Stimulated activated CD8-positive, alpha-beta memory T cell treated with anti-CD3 and anti-CD28 coated beads, Interleukin-7, amount 100 ng/mL, for 48 hours (primary cell): ENCODE data around the gene THOP1.
"Not testable (repeated sequence)": the region's sequence is repeated elsewhere in the genome, so short reads cannot be mapped to it uniquely, and the experiment has no call there.

Experiments used
- DNase-seq, 2 donors: peaks; one replicate each; pipeline ENCODE4 v3.0.0-alpha.2; 2020; ENCODE audit warnings: low read depth in 1 of 2; ENCODE audit errors: extremely low read depth in 1 of 2

Gene THOP1

DNA sequence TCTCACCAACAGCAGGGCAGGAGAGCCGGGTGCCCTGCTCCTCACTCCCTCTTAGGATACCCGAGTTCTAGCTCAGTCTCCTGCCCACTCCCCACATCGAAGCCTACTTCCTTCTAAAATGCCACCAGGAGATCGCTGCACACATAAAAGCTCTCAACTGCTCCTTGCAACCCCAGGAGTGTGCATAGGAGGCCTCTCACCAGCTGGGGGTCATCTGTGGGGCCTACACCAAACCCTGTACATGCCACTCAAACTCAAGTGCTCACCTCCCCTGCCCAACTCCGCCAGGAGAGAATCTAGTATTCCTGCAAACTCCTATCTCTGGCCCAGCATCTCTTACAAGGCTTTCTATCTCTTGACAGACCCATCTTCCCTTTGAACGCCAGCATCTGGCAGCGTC, 5.0 kb upstream of the THOP1 start:
- no peak for DNase-seq

DNA sequence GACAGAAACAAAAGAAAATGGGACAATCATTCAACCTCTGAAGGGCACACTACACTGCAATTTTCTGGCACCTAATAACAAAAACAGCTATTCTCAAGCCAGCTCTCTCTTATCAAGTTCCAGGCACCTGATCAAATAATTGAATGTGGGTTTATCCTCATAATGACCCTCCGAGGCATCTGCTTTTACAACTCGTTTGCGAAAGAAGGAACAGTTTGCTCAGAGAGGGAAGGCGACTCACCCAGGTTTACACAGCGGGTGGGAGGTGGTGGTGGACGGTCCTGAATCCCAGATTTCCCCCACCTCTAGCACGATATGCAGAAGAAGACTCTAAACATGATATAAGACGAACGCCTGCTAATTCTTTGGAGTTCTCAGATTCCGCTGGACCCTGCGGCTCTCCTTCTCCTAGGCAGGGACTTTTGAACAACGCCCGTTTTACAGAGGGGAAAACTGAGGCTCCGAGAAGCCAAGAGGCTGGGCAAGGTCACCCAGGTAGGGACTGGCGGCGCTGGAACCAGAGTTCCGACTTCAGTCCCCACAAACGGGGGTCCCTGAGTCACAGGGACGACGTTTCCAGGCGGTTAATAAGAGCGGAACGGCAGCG, 2.9 kb upstream of the THOP1 start:
- no peak for DNase-seq

DNA sequence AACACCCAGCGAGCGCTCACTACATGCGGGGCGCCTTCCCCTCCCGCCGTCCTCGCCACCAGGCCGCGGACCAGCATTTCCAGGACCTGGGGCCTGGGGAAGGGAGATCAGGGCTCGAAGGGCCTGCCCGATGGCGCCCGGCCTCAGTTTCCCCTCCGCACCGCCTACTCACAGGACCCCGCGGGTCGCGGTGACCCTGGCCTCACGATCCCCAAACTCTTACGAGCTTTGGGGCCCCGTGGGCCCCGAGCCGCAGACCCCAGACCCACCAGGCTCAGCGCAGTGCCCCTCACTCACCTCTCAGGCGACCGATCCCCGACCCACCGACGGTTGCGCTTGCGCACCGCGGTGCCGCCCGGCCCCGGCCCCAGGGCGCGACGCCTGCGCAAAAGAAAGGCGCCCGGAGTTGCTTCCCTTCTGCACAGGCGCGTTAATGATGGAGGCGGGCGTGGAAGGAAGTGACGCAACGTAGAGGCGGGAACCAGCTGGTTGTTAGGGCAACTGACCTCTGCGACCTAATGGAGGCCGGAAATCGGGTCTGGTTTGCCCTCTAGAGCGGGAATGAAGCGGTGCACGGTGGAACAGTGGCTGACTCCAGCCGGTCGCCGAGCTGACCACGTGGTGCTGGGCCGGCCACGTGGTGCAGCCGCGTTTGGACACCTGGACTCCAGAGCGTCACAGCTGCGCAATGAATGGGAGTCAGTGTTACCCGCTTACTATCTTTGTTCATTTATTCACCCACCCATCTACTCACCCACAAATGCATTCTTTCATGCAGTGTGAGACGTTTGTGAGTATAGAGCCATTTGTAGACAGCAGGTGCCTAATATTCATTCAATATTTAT, 2.1 kb upstream of the THOP1 start, which contains the start of gene SGTA:
TSS of gene SGTA (minus strand) at position 338 of the 845 bp plus-strand sequence. CDS start 14,205 bp downstream, outside the sequence.
- peak; percentile 91 to 97 for DNase-seq

DNA sequence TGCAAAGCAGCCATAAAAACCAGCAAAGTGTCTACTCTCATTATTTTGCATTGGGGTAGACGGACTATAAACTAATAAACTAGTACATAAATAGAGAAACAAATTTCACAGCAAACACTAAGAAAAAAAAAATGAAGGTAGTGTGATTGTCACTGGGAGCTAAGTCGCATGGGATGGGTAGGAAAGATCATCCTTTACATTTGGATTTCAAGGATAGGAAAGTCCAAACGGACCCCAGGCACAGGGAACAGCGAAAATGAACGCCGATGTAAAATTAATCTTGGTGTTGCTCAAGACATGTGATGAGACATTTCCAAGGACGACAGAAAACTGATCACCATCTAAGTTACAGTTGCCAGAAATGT, 1.5 kb upstream of the THOP1 start:
- no peak for DNase-seq

DNA sequence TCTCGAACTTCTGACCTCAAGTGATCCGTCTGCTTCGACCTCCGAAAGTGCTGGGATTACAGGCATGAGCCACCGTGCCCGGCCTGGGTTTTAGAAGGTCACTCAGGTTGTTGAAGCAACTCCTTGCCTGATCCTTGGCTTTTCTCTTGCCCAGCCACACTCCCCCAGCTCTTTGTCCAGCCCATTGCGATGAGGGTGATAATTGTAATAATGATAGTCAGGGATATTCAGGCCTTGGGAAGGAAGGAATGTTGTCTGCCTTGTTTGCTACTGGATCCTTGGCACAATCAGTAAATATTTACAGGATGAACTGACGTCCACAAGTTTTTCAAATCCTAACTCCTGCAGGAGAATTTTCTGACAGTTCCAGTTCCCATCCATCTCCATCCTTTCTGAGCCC, 1.8 kb downstream of the THOP1 start:
- DNase-seq: no peak

DNA sequence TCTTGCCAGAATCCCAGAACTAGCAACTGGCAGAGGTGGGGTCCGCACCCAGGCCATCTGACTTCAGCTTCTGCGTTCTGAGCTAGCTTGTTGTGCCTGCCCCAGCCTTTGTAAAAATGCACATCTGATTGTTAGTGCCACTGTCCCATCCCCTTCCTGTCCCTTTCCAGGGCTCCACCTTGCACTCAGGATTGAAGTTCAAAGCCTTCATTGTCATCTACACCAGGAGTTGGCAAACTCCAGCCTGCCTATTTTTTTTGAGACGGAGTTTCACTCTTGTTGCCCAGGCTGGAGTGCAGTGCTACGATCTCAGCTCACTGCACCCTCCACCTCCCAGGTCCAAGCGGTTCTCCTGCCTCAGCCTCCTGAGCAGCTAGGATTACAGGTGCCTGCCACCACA, 2.9 kb downstream of the THOP1 start:
- no peak for DNase-seq

DNA sequence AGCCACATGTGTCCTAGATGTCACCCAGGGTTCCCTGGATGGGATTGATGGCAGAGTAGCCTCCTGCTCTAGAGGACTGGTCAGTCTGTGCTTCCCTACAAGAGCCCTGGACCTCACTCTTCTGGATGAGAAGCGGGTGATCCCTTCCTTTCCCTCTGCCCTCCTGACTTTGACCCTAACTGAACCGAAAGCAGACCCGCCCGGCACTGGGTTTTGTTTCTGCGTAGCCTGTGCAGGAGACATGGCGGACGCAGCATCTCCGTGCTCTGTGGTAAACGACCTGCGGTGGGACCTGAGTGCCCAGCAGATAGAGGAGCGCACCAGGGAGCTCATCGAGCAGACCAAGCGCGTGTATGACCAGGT, 4.9 kb downstream of the THOP1 start:
- DNase-seq: no peak

DNA sequence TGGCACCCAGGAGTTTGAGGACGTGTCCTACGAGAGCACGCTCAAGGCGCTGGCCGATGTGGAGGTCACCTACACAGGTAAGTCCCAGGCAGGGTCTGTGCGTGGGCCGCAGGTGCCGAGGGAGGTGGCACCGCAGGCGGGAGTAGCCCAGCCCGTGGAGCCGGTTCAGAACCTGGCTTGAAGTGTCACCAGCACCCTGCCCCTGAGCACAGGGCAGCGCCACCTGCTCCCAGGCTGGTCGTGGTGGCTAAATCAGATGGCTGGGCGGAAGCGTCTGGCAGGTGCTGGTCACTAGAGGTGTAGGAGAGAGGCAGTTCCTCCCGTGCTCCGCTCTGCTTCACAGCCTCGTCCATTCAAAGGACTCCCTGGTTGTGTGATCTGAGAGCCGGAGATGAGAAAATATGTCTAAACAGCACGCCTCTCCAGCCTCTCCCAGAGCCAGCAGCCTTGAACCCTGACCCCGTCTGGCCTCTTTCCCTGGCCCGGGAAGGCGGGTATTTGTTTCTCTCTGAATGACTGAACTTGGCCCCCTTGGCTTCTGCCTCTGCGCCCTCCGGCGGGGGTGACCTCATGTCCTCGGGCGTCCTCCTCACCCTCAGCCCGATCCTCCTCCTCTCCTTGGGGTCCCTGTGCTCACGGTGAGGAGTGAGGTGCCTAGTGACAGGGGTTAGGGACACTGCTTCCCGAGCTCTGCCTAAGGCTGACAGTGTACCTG, 5.4 kb downstream of the THOP1 start:
- no peak for DNase-seq

DNA sequence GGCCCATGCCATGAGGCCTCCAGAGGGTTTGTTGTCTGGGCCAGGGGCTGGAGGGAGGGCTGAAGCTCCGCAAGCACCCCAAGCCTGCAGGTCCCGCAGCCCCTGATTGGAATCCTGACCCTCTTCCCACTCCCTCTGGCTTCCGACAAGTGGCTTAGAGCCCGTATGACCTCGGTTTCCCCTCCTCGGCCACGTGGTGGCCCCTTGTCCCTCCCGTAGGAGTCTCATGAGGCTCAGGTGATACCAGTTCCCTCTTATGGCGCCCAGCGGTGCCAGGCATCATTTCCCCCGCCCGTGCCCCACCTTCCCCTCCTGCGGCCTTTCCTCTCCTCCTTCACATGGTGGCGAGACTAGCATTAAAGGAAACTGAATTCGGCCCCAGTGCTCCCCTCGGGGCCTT, 6.1 kb downstream of the THOP1 start:
- DNase-seq: no peak

DNA sequence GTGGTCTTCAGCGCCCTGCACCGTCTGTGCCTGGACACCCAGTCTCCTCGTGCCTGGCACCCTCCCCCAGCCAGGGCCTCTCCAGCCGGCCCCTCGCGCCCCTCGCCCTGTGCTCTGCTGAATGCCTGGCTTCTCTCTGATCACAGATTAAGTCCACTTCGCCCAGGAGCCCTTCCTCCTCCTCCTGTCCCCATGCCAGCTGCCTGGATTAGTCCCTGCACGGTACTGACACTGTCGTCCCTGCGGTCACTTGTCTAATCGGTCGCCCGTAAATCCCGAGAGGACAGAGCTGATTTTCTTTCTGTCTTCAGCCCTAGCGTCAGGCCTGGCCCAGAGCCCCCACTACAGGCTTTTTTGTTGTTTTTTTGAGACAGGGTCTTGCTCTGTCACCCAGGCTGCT, 6.6 kb downstream of the THOP1 start:
- DNase-seq: no peak

DNA sequence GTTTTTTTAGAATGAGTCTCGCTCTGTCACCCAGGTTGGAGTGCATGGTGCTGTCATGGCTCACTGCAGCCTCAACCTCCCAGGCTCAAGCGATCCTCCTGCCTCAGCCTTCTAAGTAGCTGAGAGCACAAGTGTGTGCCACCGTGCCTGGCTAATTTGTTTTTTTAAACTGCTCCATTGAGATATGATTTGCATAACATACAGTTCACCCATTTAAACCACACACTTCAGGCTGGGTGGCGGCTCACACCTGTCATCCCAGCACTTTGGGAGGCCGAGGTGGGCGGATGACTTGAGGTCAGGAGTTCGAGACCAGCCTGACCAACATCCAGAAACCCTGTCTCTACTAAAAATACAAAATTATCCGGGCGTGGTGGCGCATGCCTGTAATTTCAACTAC, 7.4 kb downstream of the THOP1 start:
- DNase-seq: not testable (repeated sequence)

DNA sequence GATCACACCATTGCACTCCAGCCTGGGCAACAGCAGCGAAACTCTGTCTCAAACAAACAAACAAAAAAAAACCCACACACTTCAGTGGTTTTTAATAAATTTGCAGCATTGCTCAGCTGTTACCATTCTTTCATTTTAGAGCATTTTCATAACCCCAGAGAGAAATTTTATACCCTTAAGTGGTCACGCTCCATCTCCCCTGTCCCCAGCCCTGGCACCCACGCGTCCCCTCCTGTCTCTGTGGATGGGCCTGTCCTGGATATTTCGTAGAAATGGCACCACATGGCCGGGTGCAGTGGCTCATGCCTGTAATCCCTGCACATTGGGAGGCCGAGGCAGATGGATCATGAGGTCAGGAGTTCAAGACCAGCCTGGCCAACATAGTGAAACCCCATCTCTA, 7.8 kb downstream of the THOP1 start:
- no peak for DNase-seq

DNA sequence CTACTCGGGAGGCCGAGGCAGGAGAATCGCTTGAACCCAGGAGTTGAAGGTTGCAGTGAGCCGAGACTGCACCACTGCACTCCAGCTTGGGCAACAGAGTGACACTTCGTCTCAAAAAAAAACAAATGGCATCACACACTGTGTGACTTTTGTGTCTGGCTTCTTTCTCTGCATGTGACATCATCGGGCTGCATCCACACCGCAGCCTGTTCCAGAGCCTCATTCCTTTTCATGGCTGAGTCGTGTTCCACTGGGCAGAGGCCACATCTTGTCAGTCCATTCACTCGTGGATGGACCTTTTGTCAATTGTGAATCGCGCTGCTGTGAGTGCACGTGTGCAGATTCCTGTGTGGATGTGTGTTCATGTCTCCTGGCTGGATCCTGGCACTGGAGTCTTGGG, 8.3 kb downstream of the THOP1 start:
- DNase-seq: no peak

DNA sequence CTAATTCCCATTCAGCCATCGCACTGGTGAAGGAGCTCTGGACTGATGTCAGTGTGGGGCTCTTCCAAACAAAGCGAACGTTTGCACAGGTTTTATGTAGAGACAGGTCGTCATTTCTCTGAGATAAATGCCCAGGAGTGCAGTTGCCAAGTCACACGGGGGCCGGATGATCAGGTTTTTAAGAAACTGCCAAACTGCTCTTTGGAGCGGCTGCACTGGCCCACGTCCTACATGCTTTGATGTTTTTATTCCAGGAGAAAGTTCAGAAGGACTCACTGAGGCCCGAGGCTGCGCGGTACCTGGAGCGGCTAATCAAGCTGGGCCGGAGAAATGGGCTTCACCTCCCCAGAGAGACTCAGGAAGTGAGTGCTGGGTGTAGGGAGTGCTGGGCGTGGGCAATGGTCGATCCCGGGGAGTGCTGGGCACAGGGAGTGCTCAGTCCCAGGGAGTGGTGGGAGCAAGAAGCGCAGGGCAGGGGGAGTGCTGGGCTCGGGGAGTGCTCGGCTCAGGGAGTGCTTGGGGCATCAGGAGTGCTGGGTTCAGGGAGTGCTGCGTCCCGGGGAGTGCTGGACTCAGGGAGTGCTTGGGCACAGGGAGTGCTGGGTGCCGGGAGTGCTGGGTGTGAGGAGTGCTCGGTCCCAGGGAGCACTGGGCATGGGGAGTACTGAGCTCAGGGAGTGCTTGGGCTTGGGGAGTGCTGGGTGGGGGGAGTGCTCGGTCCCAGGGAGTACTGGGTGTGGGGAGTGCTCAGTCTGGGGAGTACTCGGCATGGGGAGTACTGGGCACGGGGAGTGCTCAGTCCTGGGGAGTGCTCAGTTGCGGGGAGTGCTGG, 10.7 kb downstream of the THOP1 start:
- no peak for DNase-seq

DNA sequence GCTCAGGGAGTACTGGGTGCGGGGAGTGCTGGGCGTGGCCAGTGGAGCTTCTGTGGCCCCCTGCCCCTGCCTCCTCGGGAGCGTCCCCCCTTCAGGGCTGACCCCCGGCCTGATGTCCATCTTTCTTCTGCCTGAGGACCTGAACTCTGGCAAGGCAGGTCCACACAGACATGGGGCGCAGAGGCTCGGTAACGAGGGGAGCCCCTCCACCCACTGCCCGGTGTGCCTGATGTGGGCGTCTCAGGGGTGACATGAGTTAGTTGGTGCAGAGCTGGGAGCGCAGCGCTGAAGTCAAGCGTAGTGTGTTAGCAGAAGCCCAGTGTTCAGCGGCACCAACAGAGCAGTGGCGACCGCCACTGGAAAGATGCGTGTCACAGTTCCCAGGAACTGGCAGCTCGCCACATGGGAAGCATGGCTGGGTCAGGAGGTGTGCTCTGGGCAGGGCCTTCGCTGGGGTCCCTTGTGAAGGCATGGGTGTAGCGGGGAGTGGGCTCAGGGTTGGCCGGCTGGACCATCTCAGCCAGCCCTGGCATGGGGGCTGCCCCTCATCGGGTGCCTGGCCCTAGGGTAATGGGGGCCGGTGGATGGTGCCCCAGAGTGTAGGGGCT, 11.5 kb downstream of the THOP1 start:
- DNase-seq: no peak

DNA sequence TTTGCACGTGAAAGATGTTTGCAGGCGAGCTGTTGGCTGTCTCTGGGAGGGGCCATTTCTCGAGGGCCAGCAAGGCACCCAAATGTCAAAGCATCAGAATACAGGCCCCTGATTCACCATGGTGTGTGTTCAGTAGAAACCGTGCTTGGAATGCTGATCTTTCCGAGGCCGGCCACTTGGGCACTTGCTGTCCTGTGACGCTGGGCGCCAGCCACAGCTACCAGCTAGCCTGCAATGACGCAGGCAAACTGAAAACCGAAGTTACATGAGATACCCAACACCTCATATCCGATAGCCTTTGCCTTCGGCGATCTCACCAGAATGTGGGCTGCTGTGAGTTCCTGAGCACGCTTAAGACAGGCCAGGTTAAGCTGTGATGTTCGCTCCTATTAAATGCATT, 12.0 kb downstream of the THOP1 start:
- DNase-seq: no peak

DNA sequence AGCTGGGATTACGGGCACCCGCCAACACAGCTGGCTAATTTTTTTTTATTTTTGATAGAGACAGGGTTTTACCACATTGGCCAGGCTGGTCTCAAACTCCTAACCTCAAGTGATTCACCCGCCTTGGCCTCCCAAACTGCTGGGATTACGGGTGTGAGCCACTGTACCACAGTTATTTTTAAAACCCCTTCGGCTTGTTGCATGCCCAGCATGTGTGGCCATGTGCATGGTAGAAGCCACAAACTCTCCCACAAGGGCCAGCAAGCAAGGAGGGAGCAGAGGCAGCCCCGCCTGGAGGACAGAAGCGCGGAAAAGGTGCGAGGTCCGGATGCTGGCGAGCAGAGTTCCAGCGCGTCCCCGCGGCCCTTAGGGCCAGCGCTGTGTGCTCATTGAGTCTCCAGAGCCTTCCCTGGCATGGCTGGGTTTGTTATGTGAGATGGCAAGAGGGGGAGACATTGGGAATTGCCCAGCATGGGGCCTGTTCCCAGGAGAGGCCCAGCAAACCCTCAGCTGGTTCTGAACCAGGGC, 12.9 kb downstream of the THOP1 start:
- DNase-seq: no peak

DNA sequence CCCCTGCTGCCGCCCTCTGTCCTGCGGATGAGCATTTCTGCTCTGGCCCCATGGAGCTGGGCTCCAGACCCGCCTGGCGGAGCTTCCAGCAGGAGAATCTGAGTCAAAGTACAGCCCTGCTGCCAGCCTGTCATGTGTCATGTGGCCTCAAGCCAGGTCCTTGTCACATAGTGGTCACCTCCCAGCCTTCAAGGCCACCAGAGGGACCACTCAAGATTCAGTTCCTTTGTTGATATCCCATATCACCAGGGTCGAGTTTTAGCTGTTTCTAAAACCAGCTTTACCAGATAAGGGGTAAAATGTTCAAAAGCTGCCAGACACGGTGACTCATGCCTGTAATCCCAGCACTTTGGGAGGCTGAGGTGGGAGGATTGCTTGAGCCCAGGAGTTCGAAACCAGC, 13.4 kb downstream of the THOP1 start:
- DNase-seq: no peak

DNA sequence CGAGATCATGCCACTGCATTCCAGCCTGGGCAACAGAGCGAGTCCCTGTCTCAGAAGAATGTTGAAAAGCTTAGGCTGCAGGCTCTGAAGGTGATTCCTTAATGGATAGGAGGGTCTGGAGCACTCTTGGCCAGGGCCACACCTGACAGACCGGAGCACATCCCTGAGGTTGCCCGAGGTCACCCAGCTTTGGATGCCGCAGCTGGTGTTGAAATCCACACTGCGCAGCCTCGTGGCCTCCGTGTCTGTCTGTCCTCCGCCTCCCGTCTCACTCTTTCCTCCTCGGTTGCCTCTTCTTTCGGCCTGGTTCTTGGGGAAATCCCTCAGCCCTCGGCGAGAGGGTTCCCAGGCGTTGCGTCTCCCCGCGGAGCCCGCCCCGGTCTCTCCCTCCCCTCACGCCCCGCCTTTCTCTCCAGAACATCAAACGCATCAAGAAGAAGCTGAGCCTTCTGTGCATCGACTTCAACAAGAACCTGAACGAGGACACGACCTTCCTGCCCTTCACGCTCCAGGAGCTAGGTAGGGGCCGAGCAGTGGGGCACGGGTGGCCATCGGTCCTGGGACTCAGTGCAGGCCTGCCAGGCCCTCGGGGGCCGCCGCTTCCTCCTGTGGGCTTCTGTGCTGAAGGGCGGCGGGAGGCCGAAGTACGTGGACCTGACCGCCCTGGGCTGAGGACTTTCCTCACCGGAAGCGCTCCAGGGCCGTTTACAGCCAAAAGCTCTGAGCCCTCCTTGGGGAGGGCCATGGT, 14.1 kb downstream of the THOP1 start:
- DNase-seq: no peak

DNA sequence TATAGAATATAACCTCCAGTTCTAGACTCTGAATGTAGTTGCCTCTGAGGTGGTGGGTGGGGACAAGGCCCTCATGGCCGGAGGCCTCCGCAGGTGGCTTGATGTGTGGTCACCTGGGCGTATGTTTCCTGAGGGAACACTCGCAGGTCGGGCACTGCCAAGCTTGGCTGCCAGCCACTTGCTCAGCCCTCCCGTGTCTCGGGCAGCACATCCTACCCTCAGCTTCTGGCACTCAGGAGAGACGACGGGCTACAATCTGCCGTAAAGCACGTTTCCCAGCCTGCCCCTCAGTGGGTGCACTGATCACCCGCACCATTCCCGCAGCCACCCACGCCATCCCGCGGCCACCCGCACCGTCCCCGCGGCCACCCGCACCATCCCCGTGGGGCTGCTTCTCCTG, 15.2 kb downstream of the THOP1 start:
- DNase-seq: no peak
